Omental fat pad (tissue), 4 donors: ENCODE data around the gene NLGN1. TPM values are rescaled to one million over a fixed set of nuclear protein-coding genes. Genes with fewer than 3 reads are reported as not detected.
A peak's percentile ranks its signal among the peaks of the same experiment; 100 is the strongest.

Experiments
- ATAC-seq: fragments of 150-250 bp; one replicate; pipeline ENCODE4 v1.9.1; 2016; ENCODE audit warnings: mild to moderate bottlenecking, moderate library complexity; ENCODE audit not compliant: low FRiP score
- DNase-seq: peaks from one replicate; pipeline ENCODE4 v3.0.0-alpha.2; 2019; ENCODE audit warnings: low spot score
- total RNA-seq, 4 donors: library from RNA; depleted of rRNA; stranded (reverse); fragments of >200 nt; gene quantifications; one replicate each; pipeline ENCODE4 v1.1.0, GENCODE V29; 2016
- TF ChIP-seq, protein P1 (sequence below), 3 donors: fragments of 450-650 bp; IDR thresholded peaks; one replicate each; pipeline ENCODE4 v1.5.1; 2016 to 2017; ENCODE audit warnings: antibody characterized with exemption in 3 of 3, mild to moderate bottlenecking in 3 of 3, moderate library complexity in 2 of 3

Gene NLGN1
- total RNA-seq, 4 donors from 2014 or later: 5.3 to 17.4 (median 12.5) TPM

DNA sequence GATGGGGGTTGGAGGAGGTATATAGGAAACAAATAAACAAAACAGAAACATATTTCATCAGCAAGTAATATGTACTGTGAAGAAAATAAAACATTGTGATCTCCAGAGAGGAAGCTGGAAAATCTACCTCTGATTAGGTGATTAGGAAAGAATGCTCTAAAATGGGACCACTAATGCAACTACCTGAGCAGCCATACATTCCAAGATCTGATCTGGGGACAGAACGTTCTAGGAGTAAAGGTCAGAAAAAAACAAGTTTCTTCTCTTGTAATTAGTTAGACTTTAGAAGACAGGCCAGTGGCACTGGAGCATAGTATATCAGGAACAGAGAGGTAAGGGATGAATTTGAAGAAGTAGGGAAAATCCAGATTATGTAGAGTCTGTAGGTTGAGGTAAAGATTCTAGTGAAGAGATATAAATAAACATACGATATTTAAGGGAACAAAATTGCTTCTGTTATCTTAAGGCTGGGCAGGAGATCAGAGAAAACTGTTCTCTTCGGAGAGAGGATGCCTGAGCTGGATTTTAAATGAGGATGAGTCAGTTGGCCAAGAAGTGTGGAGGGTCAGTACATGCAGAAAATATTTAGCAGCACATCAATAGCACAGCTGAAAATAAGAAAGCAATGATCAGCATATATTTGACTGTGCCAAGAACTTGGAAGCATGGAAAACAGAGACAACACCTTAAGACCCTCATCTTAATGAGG, 429.5 kb downstream of the NLGN1 start:
- TF ChIP-seq, protein P1, sequence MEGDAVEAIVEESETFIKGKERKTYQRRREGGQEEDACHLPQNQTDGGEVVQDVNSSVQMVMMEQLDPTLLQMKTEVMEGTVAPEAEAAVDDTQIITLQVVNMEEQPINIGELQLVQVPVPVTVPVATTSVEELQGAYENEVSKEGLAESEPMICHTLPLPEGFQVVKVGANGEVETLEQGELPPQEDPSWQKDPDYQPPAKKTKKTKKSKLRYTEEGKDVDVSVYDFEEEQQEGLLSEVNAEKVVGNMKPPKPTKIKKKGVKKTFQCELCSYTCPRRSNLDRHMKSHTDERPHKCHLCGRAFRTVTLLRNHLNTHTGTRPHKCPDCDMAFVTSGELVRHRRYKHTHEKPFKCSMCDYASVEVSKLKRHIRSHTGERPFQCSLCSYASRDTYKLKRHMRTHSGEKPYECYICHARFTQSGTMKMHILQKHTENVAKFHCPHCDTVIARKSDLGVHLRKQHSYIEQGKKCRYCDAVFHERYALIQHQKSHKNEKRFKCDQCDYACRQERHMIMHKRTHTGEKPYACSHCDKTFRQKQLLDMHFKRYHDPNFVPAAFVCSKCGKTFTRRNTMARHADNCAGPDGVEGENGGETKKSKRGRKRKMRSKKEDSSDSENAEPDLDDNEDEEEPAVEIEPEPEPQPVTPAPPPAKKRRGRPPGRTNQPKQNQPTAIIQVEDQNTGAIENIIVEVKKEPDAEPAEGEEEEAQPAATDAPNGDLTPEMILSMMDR (IDR thresholded peaks at IDR 0.05): no peak
- peak; percentile 59 for ATAC-seq
- no peak for DNase-seq

DNA sequence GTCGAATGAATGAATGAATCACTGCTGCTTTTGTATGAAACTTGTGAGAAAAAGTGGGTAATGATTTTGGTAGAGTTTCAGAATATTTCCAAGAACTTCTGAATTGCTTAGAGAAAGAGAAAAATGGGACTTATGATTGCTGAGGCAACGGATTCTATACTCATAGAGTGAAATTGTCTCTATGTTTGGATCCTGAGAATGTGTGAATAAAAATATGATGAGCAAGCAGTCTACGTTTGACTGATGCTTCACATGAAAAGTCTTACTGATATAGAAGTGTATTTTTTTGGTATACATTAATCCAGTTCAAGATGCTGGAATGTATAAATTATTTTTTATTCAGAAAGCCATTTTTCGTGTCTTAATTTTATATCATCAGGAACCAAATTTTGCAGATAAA, 441.1 kb downstream of the NLGN1 start:
- DNase-seq (no peak), ATAC-seq (no peak)
- TF ChIP-seq, protein P1 (IDR thresholded peaks at IDR 0.05): no peak

DNA sequence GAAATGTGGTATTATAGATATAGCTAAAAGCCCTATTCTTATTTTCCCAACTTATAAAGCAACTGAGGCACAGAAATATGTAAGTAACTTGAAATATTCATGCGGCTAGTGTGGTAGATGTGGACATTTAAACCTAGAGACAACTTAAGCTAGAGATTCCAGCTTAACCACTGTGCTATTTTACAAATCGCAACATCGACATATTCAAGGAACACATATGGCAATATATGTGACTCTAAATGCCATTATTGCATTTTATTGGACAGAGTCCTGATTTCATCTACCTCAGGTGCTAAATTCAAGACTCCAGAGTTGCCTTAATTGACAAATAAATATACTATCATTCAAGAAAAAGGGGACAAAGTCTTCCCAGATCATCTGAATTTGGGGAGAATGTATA, 442.3 kb downstream of the NLGN1 start:
- TF ChIP-seq, protein P1 (IDR thresholded peaks at IDR 0.05): no peak
- no peak for ATAC-seq

DNA sequence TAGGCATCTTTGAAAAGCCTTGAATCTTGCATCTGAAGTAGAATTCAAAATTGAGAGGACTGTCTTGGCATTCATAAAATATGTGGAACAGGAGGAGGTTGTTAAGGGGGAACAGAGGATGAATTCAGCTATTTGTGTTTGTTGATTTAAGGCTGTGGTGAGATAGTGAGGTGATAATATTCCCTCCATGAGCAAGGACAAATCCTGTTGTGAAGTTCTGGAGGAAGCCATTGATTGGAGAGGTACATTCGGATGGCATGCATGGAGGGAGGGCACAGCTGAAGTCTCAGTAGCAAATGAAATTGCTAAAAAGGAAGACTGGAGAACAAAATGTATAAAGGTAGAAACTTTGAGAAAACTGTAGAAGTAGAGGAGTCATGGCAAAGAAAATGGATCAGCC, 443.8 kb downstream of the NLGN1 start:
- DNase-seq: no peak
- TF ChIP-seq, protein P1 (IDR thresholded peaks at IDR 0.05): no peak
- ATAC-seq: no peak

More for the DNA sequence above, 442.3 kb downstream of the NLGN1 start:
- DNase-seq: no peak

DNA sequence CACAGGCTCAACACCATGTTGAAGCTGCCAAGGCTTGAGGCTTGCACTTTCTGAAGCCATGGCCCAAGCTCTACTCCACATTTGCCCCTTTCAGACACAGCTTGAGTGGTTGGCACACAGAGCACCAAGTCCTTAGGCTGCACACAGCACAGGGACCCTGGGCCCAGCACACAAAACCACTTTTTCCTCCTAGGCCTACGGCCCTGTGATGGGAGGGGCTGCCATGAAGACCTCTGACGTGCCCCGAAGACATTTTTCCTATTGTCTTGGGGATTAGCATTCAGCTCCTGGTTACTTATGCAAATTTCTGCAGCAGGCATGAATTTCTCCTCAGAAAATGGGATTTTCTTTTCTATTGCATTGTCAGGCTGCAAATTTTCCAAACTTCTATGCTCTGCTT, 445.5 kb downstream of the NLGN1 start:
- no peak for DNase-seq
- TF ChIP-seq, protein P1 (IDR thresholded peaks at IDR 0.05): no peak
- ATAC-seq: no peak

DNA sequence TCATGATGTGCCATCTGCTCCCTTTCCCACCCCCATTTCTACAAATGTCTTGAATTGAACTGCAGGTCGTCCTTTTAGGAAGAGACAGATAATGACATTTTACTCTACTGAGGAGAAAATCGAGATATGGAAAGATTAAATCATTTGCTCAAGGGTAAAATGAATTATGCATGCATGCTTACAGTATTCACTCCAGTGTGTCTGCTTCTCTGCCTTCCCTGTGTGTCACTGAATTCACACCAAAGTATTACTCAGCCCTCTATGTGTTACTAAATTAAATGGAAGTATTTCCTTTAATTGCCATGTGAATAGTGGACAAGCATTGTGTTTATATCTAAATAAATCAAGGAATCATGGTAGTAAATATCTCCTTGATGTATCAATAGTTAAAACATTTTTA, 449.0 kb downstream of the NLGN1 start:
- TF ChIP-seq, protein P1 (IDR thresholded peaks at IDR 0.05): no peak
- DNase-seq (no peak), ATAC-seq (no peak)

DNA sequence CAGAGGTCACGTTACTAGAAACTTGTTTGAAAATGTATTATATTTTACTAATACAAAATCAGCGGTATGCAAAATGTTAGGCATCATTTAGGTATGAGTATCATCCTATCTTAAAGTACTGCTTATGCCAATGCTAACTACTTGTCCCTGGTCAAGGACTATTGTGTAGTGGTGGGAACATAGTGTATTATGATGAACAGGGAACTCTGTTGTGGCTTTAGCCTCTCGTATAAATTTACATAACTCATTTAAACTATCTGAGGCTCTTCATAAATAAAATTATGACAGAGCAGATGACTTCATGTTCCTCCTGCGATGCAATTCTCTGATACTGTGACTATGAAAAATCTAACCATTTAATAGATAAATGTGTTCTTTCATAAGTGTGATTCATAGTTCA, 451.9 kb downstream of the NLGN1 start:
- TF ChIP-seq, protein P1 (IDR thresholded peaks at IDR 0.05): no peak
- ATAC-seq (no peak), DNase-seq (no peak)
